HCT116 (cell line): Measurements from ENCODE around the gene NUTM2B.
"Not testable (repeated sequence)": the region's sequence is repeated elsewhere in the genome, so short reads cannot be mapped to it uniquely, and the experiment has no call there.

Experiments
- CEBPB ChIP-seq: IDR thresholded peaks from 2 replicates; pipeline ENCODE4 v1.6.1; 2012; ENCODE audit warnings: low read depth
- CTCF ChIP-seq, 3 experiments: fragments of 200-600 bp in 1 of 3; sonication (generic) in 1 of 3; IDR thresholded peaks in 2 of 3; conservative IDR thresholded peaks in 1 of 3; 2 replicates each; pipeline ENCODE4 v1.5.1; 2012 to 2017; ENCODE audit warnings: low read depth in 2 of 3, low read length in 2 of 3, antibody characterized with exemption in 1 of 3, borderline replicate concordance in 1 of 3, control low read depth in 1 of 3, mild to moderate bottlenecking in 1 of 3, mixed read lengths in 1 of 3, mixed run types in 1 of 3, moderate library complexity in 1 of 3; ENCODE audit not compliant: insufficient read depth in 1 of 3
- ELF1 ChIP-seq: IDR thresholded peaks from 2 replicates; pipeline ENCODE4 v1.6.1; 2012; ENCODE audit warnings: low read depth, borderline replicate concordance
- EZH2 ChIP-seq: fragments of 200-600 bp; sonication (generic); IDR thresholded peaks from 2 replicates; pipeline ENCODE4 v1.6.1; 2017; ENCODE audit warnings: antibody characterized with exemption, mixed run types
- JUND ChIP-seq: IDR thresholded peaks from 2 replicates; pipeline ENCODE4 v1.6.1; 2012
- POLR2A ChIP-seq: IDR thresholded peaks from 2 replicates; pipeline ENCODE4 v1.7.0; 2011; ENCODE audit warnings: borderline replicate concordance; ENCODE audit not compliant: insufficient read depth, insufficient read length; ENCODE audit errors: extremely low read depth
- POLR2AphosphoS5 ChIP-seq: IDR thresholded peaks from 2 replicates; pipeline ENCODE4 v1.6.1; 2011; ENCODE audit warnings: mild to moderate bottlenecking, low read depth, low read length, moderate library complexity
- RAD21 ChIP-seq: IDR thresholded peaks from 2 replicates; pipeline ENCODE4 v1.6.1; 2012; ENCODE audit warnings: low read depth, mild to moderate bottlenecking
- REST ChIP-seq: IDR thresholded peaks from 2 replicates; pipeline ENCODE4 v1.6.1; 2012; ENCODE audit warnings: low read depth
- YY1 ChIP-seq: IDR thresholded peaks from 2 replicates; pipeline ENCODE4 v1.6.1; 2011; ENCODE audit warnings: low read length, low read depth, moderate library complexity, mild to moderate bottlenecking; ENCODE audit not compliant: insufficient replicate concordance; ENCODE audit errors: extremely low read depth
- ZFX ChIP-seq: fragments of 450-650 bp; IDR thresholded peaks from 2 replicates; pipeline ENCODE4 v1.6.1; 2017

- not testable (repeated sequence) for TF ChIP-seq CTCF (IDR thresholded peaks at IDR 0.05 in 2 of 3, conservative IDR thresholded peaks at IDR 0.05 in 1 of 3; ENCODE audit: borderline replicate concordance in 1 of 3, insufficient read depth in 1 of 3, low read depth in 2 of 3, low read length in 2 of 3); EZH2; REST; POLR2AphosphoS5; YY1; JUND; CEBPB; POLR2A; ELF1; ZFX; RAD21
Measured at GRCh38 chr10:79687406-79688150, 15.4 kb upstream of the NUTM2B start.
